ENCODE results near the gene PRSS8.

GRCh38 chr16:31145398-31145990, 10.0 kb upstream of the PRSS8 start:
- no peak for TF ChIP-seq POLR2A (IDR thresholded peaks at IDR 0.05)
- TF ChIP-seq, protein P1, sequence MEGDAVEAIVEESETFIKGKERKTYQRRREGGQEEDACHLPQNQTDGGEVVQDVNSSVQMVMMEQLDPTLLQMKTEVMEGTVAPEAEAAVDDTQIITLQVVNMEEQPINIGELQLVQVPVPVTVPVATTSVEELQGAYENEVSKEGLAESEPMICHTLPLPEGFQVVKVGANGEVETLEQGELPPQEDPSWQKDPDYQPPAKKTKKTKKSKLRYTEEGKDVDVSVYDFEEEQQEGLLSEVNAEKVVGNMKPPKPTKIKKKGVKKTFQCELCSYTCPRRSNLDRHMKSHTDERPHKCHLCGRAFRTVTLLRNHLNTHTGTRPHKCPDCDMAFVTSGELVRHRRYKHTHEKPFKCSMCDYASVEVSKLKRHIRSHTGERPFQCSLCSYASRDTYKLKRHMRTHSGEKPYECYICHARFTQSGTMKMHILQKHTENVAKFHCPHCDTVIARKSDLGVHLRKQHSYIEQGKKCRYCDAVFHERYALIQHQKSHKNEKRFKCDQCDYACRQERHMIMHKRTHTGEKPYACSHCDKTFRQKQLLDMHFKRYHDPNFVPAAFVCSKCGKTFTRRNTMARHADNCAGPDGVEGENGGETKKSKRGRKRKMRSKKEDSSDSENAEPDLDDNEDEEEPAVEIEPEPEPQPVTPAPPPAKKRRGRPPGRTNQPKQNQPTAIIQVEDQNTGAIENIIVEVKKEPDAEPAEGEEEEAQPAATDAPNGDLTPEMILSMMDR (IDR thresholded peaks at IDR 0.05): no peak
